ENCODE data around the gene SARDH. TPM values are rescaled to one million over a fixed set of nuclear protein-coding genes. Genes with fewer than 3 reads are reported as not detected.

Gene SARDH
- total RNA-seq, 1 donor from 2014 or later: 0.56 TPM

- TF ChIP-seq, protein P1, sequence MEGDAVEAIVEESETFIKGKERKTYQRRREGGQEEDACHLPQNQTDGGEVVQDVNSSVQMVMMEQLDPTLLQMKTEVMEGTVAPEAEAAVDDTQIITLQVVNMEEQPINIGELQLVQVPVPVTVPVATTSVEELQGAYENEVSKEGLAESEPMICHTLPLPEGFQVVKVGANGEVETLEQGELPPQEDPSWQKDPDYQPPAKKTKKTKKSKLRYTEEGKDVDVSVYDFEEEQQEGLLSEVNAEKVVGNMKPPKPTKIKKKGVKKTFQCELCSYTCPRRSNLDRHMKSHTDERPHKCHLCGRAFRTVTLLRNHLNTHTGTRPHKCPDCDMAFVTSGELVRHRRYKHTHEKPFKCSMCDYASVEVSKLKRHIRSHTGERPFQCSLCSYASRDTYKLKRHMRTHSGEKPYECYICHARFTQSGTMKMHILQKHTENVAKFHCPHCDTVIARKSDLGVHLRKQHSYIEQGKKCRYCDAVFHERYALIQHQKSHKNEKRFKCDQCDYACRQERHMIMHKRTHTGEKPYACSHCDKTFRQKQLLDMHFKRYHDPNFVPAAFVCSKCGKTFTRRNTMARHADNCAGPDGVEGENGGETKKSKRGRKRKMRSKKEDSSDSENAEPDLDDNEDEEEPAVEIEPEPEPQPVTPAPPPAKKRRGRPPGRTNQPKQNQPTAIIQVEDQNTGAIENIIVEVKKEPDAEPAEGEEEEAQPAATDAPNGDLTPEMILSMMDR (IDR thresholded peaks at IDR 0.05): no peak
- Mint-ChIP-seq H3K9me3 (ENCODE audit: unreplicated experiment) (no peaks in the 10 kb centered on the region), H3K4me3 (ENCODE audit: unreplicated experiment) (no peak overlapping the region), H3K4me1 (ENCODE audit: unreplicated experiment) (peaks cover 16% of the 10 kb centered on the region), H3K36me3 (ENCODE audit: unreplicated experiment) (no peaks in the 10 kb centered on the region), H3K27ac (ENCODE audit: unreplicated experiment) (no peak overlapping the region), H3K27me3 (ENCODE audit: unreplicated experiment) (peaks cover 23% of the 10 kb centered on the region)
- DNase-seq (ENCODE audit: extremely low spot score, unreplicated experiment): no peak
These were observed 45.0 kb downstream of the SARDH start for GRCh38 chr9:133693116-133693515.

DNA sequence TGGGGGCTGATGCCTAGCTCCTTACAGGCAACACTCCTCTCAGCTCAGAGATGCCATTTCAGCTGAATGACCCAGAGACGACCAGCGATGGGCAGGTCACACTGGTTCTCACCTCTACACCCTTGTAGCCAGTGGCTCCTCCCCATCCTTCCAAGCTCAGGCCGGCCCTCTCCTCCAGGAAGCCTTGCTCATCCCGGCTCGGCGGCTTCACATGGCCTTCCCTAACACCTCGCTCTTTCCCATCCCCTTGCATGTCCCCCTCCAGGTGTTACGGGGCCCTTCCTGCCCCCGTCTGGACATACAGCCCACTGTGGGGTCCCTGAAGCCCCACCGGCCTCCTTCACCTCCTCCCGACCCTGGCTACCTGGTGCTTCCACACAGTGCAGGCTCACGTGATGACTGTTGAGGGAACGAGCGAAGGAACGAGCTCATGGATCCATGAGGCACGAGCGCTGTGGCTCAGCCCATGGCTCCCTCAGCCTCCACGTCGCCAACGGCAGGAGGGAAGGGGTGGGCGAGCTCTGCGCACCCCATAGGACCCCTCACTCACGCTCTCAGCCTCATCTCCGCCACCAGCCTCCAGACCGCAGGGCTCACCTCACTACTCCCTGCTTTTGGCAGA, 45.7 kb downstream of the SARDH start:
- Mint-ChIP-seq H3K4me1 (ENCODE audit: unreplicated experiment) (peaks cover 16% of the 10 kb centered on the region), H3K9me3 (ENCODE audit: unreplicated experiment) (no peaks in the 10 kb centered on the region), H3K27me3 (ENCODE audit: unreplicated experiment) (peaks cover 20% of the 10 kb centered on the region), H3K27ac (ENCODE audit: unreplicated experiment) (no peak overlapping the region), H3K36me3 (ENCODE audit: unreplicated experiment) (no peaks in the 10 kb centered on the region), H3K4me3 (ENCODE audit: unreplicated experiment) (no peak overlapping the region)
- no peak for DNase-seq (ENCODE audit: extremely low spot score, unreplicated experiment)
- TF ChIP-seq, protein P1 (IDR thresholded peaks at IDR 0.05): no peak

DNA sequence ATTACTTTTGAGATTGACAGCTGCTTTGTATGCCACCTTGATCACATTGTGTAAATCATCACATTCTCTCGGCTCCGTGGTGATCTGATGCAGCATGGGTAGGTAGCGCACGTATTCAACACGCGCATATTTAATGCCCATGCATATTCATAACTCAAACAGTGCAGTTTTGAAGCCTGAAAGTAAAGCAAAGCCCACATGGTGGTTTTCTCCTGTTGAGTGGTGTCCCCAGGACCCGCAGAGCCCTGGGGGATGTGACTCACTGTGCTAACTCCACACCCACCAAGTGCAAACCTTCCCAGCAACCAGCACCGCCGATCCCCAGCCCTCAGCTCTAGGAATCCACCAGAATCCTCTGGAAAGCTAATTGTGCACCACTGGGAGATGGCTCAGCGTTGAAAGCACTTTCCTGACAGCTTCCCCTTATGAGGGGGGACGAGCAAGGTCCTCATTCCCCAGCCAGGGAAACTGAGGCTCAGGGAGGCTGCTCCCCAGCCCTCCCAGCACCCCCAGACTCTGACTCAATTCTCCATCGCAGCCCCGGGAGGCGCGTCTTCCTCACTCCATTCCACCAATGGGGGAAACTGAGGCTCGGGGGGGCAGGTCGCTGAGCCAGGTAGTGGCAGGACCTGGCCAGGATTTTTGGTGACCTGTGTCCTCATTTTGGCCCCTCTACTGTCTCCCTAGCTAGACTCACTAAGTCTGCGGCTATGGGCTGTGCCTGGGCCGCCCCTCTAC, 46.4 kb downstream of the SARDH start:
- H3K9me3 Mint-ChIP-seq (ENCODE audit: unreplicated experiment): no peaks in the 10 kb centered on the region
- no peak overlapping the region for H3K27ac Mint-ChIP-seq (ENCODE audit: unreplicated experiment)
- no peak for DNase-seq (ENCODE audit: extremely low spot score, unreplicated experiment)
- TF ChIP-seq, protein P1 (IDR thresholded peaks at IDR 0.05): no peak
- peaks cover 16% of the 10 kb centered on the region for H3K4me1 Mint-ChIP-seq (ENCODE audit: unreplicated experiment)
- peaks cover 13% of the 10 kb centered on the region for H3K27me3 Mint-ChIP-seq (ENCODE audit: unreplicated experiment)
- H3K4me3 Mint-ChIP-seq (ENCODE audit: unreplicated experiment): no peak overlapping the region
- H3K36me3 Mint-ChIP-seq (ENCODE audit: unreplicated experiment): no peaks in the 10 kb centered on the region

DNA sequence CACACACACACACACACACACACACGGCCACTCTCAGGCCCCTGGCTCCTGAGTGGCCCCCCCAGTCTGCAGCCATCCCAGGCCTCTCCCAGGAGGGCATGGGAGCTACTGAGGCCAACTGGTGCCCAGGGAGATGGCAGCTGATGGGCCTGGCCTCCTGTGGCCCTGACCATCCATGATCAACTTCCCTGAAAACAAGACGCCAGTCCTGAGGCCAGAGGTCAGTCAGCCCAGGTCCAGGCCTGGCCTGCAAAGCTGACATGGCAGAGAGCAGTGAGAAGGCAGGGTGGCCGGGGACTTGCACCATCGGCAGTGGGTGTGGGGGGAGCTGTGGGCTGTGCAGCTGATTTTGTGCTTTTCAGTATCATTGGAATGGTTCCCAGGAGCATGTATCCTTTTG, 47.0 kb downstream of the SARDH start:
- Mint-ChIP-seq H3K36me3 (ENCODE audit: unreplicated experiment) (no peaks in the 10 kb centered on the region), H3K4me3 (ENCODE audit: unreplicated experiment) (no peak overlapping the region), H3K4me1 (ENCODE audit: unreplicated experiment) (peaks cover 16% of the 10 kb centered on the region), H3K27ac (ENCODE audit: unreplicated experiment) (no peak overlapping the region), H3K9me3 (ENCODE audit: unreplicated experiment) (no peaks in the 10 kb centered on the region), H3K27me3 (ENCODE audit: unreplicated experiment) (peaks cover 7% of the 10 kb centered on the region)
- no peak for DNase-seq (ENCODE audit: extremely low spot score, unreplicated experiment)
- TF ChIP-seq, protein P1 (IDR thresholded peaks at IDR 0.05): no peak

DNA sequence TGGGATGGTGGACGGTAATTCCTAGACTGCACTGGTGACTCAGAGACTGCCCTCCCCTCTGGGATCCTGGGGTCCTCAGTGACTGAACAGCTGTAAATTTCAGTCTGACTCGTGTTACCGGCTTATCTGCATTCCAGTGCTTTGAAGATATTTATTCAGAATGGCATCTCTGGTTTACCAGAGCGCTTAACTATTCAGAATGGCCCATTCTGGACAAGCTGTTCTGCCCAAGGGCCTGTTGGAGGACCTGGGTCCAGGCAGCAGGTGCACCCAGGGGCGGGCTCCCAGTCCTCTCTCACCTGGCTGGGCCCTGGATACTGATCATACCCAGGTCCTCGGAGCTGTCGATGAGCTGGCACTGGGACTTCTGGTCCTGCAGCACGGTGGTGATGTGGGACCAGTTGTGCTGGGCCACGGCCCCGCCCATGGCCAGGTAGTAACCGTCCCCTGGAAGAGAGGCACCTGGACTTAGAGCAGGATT, 48.0 kb downstream of the SARDH start:
- TF ChIP-seq, protein P1 (IDR thresholded peaks at IDR 0.05): no peak
- DNase-seq (ENCODE audit: extremely low spot score, unreplicated experiment): no peak
- Mint-ChIP-seq H3K4me1 (ENCODE audit: unreplicated experiment) (peaks cover 16% of the 10 kb centered on the region), H3K9me3 (ENCODE audit: unreplicated experiment) (no peaks in the 10 kb centered on the region), H3K27ac (ENCODE audit: unreplicated experiment) (no peak overlapping the region), H3K27me3 (ENCODE audit: unreplicated experiment) (peaks cover 5% of the 10 kb centered on the region), H3K36me3 (ENCODE audit: unreplicated experiment) (no peaks in the 10 kb centered on the region), H3K4me3 (ENCODE audit: unreplicated experiment) (no peak overlapping the region)
